HG02610 (cell line): ENCODE data around the gene ERFE.

Experiments used
- ATAC-seq: cut with Tn5 transposase; IDR thresholded peaks from one replicate; pipeline ENCODE4 v1.9.1; 2021; ENCODE audit warnings: mild to moderate bottlenecking, moderate library complexity; ENCODE audit not compliant: unreplicated experiment

Gene ERFE

GRCh38 chr2:238202326-238203093, 43.7 kb downstream of the ERFE start:
- ATAC-seq, result no peak

- peak; percentile 94 for ATAC-seq
Measured at GRCh38 chr2:238203094-238203972, 44.6 kb downstream of the ERFE start, which contains the start of gene ILKAP. Gene ILKAP, minus strand, starts transcription at chr2:238203695. Its CDS starts 142 bp downstream, at chr2:238203553.

GRCh38 chr2:238203973-238204683, 45.4 kb downstream of the ERFE start:
- peak; percentile 6 for ATAC-seq

- no peak for ATAC-seq
Measured at GRCh38 chr2:238207006-238207405, 48.2 kb downstream of the ERFE start.

GRCh38 chr2:238216651-238217184, 57.9 kb downstream of the ERFE start:
- ATAC-seq, result no peak
